HCT116 (cell line): ENCODE data around the gene MIDN. TPM values are rescaled to one million over a fixed set of nuclear protein-coding genes. Genes with fewer than 3 reads are reported as not detected.

Experiments
- ATAC-seq: fragments of 200-7000 bp; cut with Tn5 transposase; 2 replicates; pipeline ENCODE4 v1.9.1; 2020; ENCODE audit warnings: mild to moderate bottlenecking, moderate library complexity
- BruUV-seq: library from RNA; stranded (reverse); fragments of 400-500 nt; replicated peaks from 2 replicates; lab custom pipeline; 2021; lab: Mats Ljungman, UMichigan
- CTCF ChIA-PET: fragments of 300-600 bp; sonication (Branson Sonifier 250); formaldehyde crosslinking; loops from one replicate; lab custom pipeline; 2021; ENCODE audit warnings: antibody characterized with exemption; lab: Charles Lee
- POLR2A ChIA-PET: fragments of 300-600, 350-600 bp; sonication (Branson Sonifier 250); formaldehyde crosslinking; loops from one replicate; lab custom pipeline; 2021; ENCODE audit warnings: antibody characterized with exemption; lab: Charles Lee
- RAD21 ChIA-PET, 2 experiments: fragments of 300-600 bp; sonication (Branson Sonifier 250); formaldehyde crosslinking; loops; one replicate each; lab custom pipeline; 2023; ENCODE audit warnings: low total read pairs in 2 of 2; ENCODE audit not compliant: uncharacterized antibody in 2 of 2, unreplicated experiment in 2 of 2, low non-redundant PET in 1 of 2; lab: Charles Lee
- DNase-seq: peaks from one replicate; pipeline ENCODE4 v3.0.0-alpha.2; 2010; ENCODE audit warnings: low read depth, low spot score
- H2AFZ ChIP-seq: fragments of 200-600 bp; shearing (Covaris generic), sonication (generic); 2 replicates; pipeline ENCODE4 v1.6.1; 2017; ENCODE audit warnings: low read depth, mixed run types, mixed read lengths, antibody characterized with exemption, low read length; ENCODE audit not compliant: poor library complexity, severe bottlenecking
- H3K27ac ChIP-seq: 2 replicates; pipeline ENCODE4 v1.5.1; 2012; ENCODE audit warnings: low read depth, low read length
- H3K27me3 ChIP-seq: fragments of 200-600 bp; sonication (generic); 2 replicates; pipeline ENCODE4 v1.6.1; 2016; ENCODE audit warnings: mixed run types, low read length, mixed read lengths; ENCODE audit not compliant: insufficient read depth
- H3K36me3 ChIP-seq, 2 experiments: fragments of 200-500 bp in 1 of 2; fragments of 200-600 bp in 1 of 2; sonication (Bioruptor generic) in 1 of 2; sonication (generic) in 1 of 2; 2 replicates each; pipeline versions ENCODE4 v1.5.1 to v1.6.1; 2014 to 2016; ENCODE audit warnings: low read length in 2 of 2, inconsistent platforms in 1 of 2, mixed read lengths in 1 of 2, mixed run types in 1 of 2; ENCODE audit not compliant: insufficient read depth in 2 of 2, control insufficient read depth in 1 of 2
- H3K4me1 ChIP-seq, 2 experiments: fragments of 200-600 bp in 1 of 2; sonication (generic) in 1 of 2; 2 replicates each; pipeline versions ENCODE4 v1.5.1 to v1.6.1; 2012 to 2017; ENCODE audit warnings: low read length in 2 of 2, inconsistent platforms in 1 of 2, mild to moderate bottlenecking in 1 of 2, mixed read lengths in 1 of 2, mixed run types in 1 of 2, moderate library complexity in 1 of 2; ENCODE audit not compliant: insufficient read depth in 2 of 2, control insufficient read depth in 1 of 2
- H3K4me2 ChIP-seq: fragments of 200-600 bp; sonication (generic); 2 replicates; pipeline ENCODE4 v1.6.1; 2017; ENCODE audit warnings: mixed run types, low read length, mixed read lengths
- H3K4me3 ChIP-seq, 2 experiments: fragments of 200-600 bp in 1 of 2; sonication (generic) in 1 of 2; replicated peaks in 1 of 2; 2 replicates each; pipeline ENCODE4 v1.5.1; 2011 to 2016; ENCODE audit warnings: low read length in 2 of 2, control low read depth in 1 of 2, low read depth in 1 of 2, mild to moderate bottlenecking in 1 of 2, mixed read lengths in 1 of 2, mixed run types in 1 of 2
- H3K79me2 ChIP-seq: fragments of 200-600 bp; sonication (generic); 2 replicates; pipeline ENCODE4 v1.6.1; 2017; ENCODE audit warnings: mild to moderate bottlenecking, mixed run types, low read length, moderate library complexity, mixed read lengths; ENCODE audit not compliant: insufficient read depth
- H3K9ac ChIP-seq: fragments of 200-600 bp; sonication (generic); 2 replicates; pipeline ENCODE4 v1.6.1; 2016; ENCODE audit warnings: low read length, mixed read lengths
- H3K9me2 ChIP-seq: fragments of 200-600 bp; sonication (generic), shearing (Covaris generic); 2 replicates; pipeline ENCODE4 v1.6.1; 2017; ENCODE audit warnings: mixed run types, mild to moderate bottlenecking, moderate library complexity; ENCODE audit not compliant: insufficient read depth
- H3K9me3 ChIP-seq, 2 experiments: fragments of 200-500 bp in 1 of 2; fragments of 200-600 bp in 1 of 2; sonication (Bioruptor generic) in 1 of 2; sonication (generic) in 1 of 2; 2 replicates each; pipeline ENCODE4 v1.6.1; 2014 to 2017; ENCODE audit warnings: low read length in 2 of 2, mixed read lengths in 2 of 2, inconsistent platforms in 1 of 2, low read depth in 1 of 2, mild to moderate bottlenecking in 1 of 2, mixed run types in 1 of 2, moderate library complexity in 1 of 2; ENCODE audit not compliant: control insufficient read depth in 1 of 2, insufficient read depth in 1 of 2
- H4K20me1 ChIP-seq: fragments of 200-600 bp; sonication (generic), shearing (Covaris generic); 2 replicates; pipeline ENCODE4 v1.6.1; 2017; ENCODE audit warnings: mixed run types, mild to moderate bottlenecking, moderate library complexity; ENCODE audit not compliant: insufficient read depth
- CBX3 ChIP-seq: IDR thresholded peaks from 2 replicates; pipeline ENCODE4 v1.6.1; 2012; ENCODE audit warnings: low read depth
- CEBPB ChIP-seq: IDR thresholded peaks from 2 replicates; pipeline ENCODE4 v1.6.1; 2012; ENCODE audit warnings: low read depth
- EGR1 ChIP-seq: IDR thresholded peaks from 2 replicates; pipeline ENCODE4 v1.6.1; 2012; ENCODE audit warnings: low read depth
- EZH2 ChIP-seq: fragments of 200-600 bp; sonication (generic); IDR thresholded peaks from 2 replicates; pipeline ENCODE4 v1.6.1; 2017; ENCODE audit warnings: antibody characterized with exemption, mixed run types
- FOSL1 ChIP-seq: IDR thresholded peaks from 2 replicates; pipeline ENCODE4 v1.6.1; 2012; ENCODE audit warnings: low read depth
- MAX ChIP-seq: IDR thresholded peaks from 2 replicates; pipeline ENCODE4 v1.6.1; 2012
- POLR2AphosphoS5 ChIP-seq: IDR thresholded peaks from 2 replicates; pipeline ENCODE4 v1.6.1; 2011; ENCODE audit warnings: mild to moderate bottlenecking, low read depth, low read length, moderate library complexity
- RAD21 ChIP-seq: IDR thresholded peaks from 2 replicates; pipeline ENCODE4 v1.6.1; 2012; ENCODE audit warnings: low read depth, mild to moderate bottlenecking
- SIN3A ChIP-seq: IDR thresholded peaks from 2 replicates; pipeline ENCODE4 v1.6.1; 2012; ENCODE audit warnings: low read depth
- SRF ChIP-seq: IDR thresholded peaks from 2 replicates; pipeline ENCODE4 v1.6.1; 2012; ENCODE audit warnings: low read depth
- ZFX ChIP-seq: fragments of 450-650 bp; IDR thresholded peaks from 2 replicates; pipeline ENCODE4 v1.6.1; 2017
- intact Hi-C: fragments of 100-400 bp; cut with micrococcal nuclease; formaldehyde crosslinking; loops from 2 replicates; pipeline ENCODE4 v1.10.0; 2022
- total RNA-seq: library from RNA; stranded (reverse); gene quantifications from one replicate; pipeline ENCODE4 v1.2.1, GENCODE V29; 2021; ENCODE audit not compliant: unreplicated experiment

Gene MIDN
- total RNA-seq, 1 experiment from 2014 or later: 146 TPM

DNA sequence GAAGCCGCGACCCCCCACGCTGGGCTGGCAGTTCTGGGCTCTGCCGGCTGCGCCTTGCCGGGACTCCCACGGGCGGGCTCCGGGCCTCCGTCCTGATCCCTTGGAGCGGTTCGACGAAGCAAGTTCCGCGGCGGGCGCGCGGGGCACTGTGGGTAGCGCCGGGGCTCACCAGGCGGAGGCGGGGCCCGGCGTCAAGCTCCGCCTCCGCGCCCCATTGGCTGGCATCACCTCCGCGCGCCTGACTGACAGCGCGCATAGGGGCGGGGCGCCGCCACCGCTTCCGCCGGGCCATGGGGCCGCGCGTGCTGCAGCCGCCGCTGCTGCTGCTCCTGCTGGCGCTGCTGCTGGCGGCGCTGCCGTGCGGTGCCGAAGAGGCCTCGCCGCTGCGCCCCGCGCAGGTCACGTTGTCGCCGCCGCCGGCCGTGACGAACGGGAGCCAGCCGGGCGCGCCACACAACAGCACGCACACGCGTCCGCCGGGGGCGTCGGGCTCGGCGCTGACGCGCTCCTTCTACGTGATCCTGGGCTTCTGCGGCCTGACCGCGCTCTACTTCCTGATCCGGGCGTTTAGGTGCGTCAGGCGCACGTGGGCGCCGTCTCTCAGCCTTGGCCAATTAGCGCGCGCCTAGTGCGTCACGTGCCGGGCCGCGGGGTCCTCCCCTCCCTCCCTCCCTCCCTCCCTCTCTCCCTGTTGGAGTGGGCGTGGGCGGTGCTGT lies 27.0 kb downstream of the MIDN start, which contains the start of gene FAM174C (continued):
- TF ChIP-seq CEBPB (no peak), FOSL1 (no peak), RAD21 (no peak), SRF (no peak), EZH2 (no peak)

- H3K9me2 ChIP-seq: no peaks in the 10 kb centered on the region
- TF ChIP-seq SIN3A: peak; percentile 62; the same call in 1 of the 2 replicates
- peak; percentile 72 for TF ChIP-seq MAX
- TF ChIP-seq ZFX: peak; percentile 15; the same call in 1 of the 2 replicates
- TF ChIP-seq EGR1: peak; percentile 98; the same call in 1 of the 2 replicates
- peak; percentile 35; the same call in 1 of the 2 replicates for TF ChIP-seq POLR2AphosphoS5
- no peak for TF ChIP-seq CBX3
- H3K36me3 ChIP-seq: peaks cover 25 to 36% of the 10 kb centered on the region in 2 experiments; a peak in 3 of 4 replicates
- H3K27ac ChIP-seq: peak overlapping the region; percentile 100
- no peaks in the 10 kb centered on the region for H3K9me3 ChIP-seq
- intact Hi-C loops: loop anchor here (10.0 kb wide), 1 partner anchor 129 kb away; the partner anchor contains the start of genes DAZAP1 and GAMT
- peaks cover 17 to 48% of the 10 kb centered on the region in 2 experiments for H3K4me1 ChIP-seq
- ATAC-seq (no peak), DNase-seq (no peak)
- ChIA-PET RAD21 (no interaction called here), POLR2A (no interaction called here), CTCF (no interaction called here)
- peak overlapping the region; percentile 99 for H3K4me2 ChIP-seq
- no peak overlapping the region for H2AFZ ChIP-seq
- H3K79me2 ChIP-seq: peaks cover 56% of the 10 kb centered on the region
- H4K20me1 ChIP-seq: no peaks in the 10 kb centered on the region
- H3K27me3 ChIP-seq: no peaks in the 10 kb centered on the region
- TSS peak; percentile 30 for BruUV-seq
- peak overlapping the region; percentile 84 to 85 for H3K4me3 ChIP-seq
- H3K9ac ChIP-seq: peak overlapping the region; percentile 97
Observed at GRCh38 chr19:1275976-1276627, 27.7 kb downstream of the MIDN start.
